Ishikawa (cell line): Measurements from ENCODE around the gene FAM120B.

ENCODE experiments used
- CEBPB ChIP-seq: IDR thresholded peaks from 2 replicates; pipeline ENCODE4 v1.6.1; 2012
- CREB1 ChIP-seq: IDR thresholded peaks from 2 replicates; pipeline ENCODE4 v1.6.1; 2012; ENCODE audit warnings: low read depth
- EGR1 ChIP-seq: IDR thresholded peaks from 2 replicates; pipeline ENCODE4 v1.6.1; 2012
- EP300 ChIP-seq: IDR thresholded peaks from 2 replicates; pipeline ENCODE4 v1.6.1; 2012; ENCODE audit warnings: borderline replicate concordance
- FOXM1 ChIP-seq: IDR thresholded peaks from 2 replicates; pipeline ENCODE4 v1.6.1; 2012; ENCODE audit warnings: low read depth, borderline replicate concordance
- NFIC ChIP-seq: IDR thresholded peaks from 2 replicates; pipeline ENCODE4 v1.6.1; 2012
- RAD21 ChIP-seq: IDR thresholded peaks from 2 replicates; pipeline ENCODE4 v1.6.1; 2012; ENCODE audit warnings: low read depth
- TAF1 ChIP-seq: IDR thresholded peaks from 2 replicates; pipeline ENCODE4 v1.6.1; 2012; ENCODE audit warnings: low read depth, mild to moderate bottlenecking
- TCF12 ChIP-seq: IDR thresholded peaks from 2 replicates; pipeline ENCODE4 v1.6.1; 2012; ENCODE audit warnings: low read depth
- TEAD4 ChIP-seq: IDR thresholded peaks from 2 replicates; pipeline ENCODE4 v1.6.1; 2012
- YY1 ChIP-seq: IDR thresholded peaks from 2 replicates; pipeline ENCODE4 v1.6.1; 2012; ENCODE audit warnings: low read depth
- ZBTB7A ChIP-seq: IDR thresholded peaks from 2 replicates; pipeline ENCODE4 v1.6.1; 2012; ENCODE audit warnings: low read depth
- TF ChIP-seq, protein P1 (sequence below): IDR thresholded peaks from 2 replicates; pipeline ENCODE4 v1.6.1; 2012
- TF ChIP-seq, protein P2 (sequence below): IDR thresholded peaks from 2 replicates; pipeline ENCODE4 v1.6.1; 2012
- TF ChIP-seq, protein P3 (sequence below): IDR thresholded peaks from 2 replicates; pipeline ENCODE4 v1.6.1; 2012; ENCODE audit warnings: low read depth, mild to moderate bottlenecking

The FAM120B gene

DNA sequence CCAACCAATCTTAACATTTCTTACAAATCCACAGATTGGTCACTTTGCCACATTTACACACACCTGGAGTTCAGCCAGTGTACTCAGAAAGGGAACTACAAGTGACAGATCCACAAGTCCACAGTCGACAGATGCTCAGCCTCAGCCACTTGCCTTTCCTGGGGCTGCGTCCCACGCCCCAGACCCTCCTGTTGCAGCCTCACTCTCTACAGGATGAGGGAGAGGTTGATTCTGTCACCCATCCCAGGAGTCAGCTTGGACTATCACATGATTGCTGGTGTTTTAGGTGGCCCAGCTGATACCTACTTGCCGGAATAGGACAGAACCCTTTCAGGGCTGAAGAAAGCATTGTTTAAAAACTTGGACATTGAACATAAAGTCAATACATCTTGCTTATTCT is 108.8 kb downstream of the FAM120B start:
- TF ChIP-seq, protein P1, sequence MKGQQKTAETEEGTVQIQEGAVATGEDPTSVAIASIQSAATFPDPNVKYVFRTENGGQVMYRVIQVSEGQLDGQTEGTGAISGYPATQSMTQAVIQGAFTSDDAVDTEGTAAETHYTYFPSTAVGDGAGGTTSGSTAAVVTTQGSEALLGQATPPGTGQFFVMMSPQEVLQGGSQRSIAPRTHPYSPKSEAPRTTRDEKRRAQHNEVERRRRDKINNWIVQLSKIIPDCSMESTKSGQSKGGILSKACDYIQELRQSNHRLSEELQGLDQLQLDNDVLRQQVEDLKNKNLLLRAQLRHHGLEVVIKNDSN = no peak
- TF ChIP-seq CREB1 (no peak), TAF1 (no peak), CEBPB (no peak), FOXM1 (no peak), TEAD4 (no peak), NFIC (no peak), EGR1 (no peak), RAD21 (no peak), ZBTB7A (no peak), TCF12 (no peak), EP300 (no peak), YY1 (no peak)
- TF ChIP-seq, protein P2, sequence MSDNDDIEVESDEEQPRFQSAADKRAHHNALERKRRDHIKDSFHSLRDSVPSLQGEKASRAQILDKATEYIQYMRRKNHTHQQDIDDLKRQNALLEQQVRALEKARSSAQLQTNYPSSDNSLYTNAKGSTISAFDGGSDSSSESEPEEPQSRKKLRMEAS = no peak

DNA sequence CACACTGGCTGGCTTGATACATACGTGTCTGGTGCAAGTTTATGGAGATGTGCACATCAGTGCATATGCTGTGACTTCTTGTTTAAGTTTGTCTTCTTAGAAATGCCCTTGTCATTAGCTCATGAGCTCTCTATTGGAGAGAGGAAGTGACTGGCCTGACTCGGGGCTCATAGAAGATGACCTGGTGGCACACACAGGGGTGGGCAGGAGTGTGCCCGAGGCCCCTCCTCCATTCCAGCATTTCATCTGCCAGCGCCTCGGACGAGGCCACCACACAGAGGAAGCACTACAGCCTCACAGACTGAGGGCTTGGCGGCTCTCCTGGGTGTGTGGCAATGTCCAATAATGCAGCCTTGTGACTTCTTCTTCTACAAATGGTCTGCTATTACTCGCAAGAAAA is 109.7 kb downstream of the FAM120B start:
- TF ChIP-seq NFIC (no peak), TAF1 (no peak), RAD21 (no peak), YY1 (no peak), TCF12 (no peak), EP300 (no peak), CREB1 (no peak), FOXM1 (no peak), CEBPB (no peak), EGR1 (no peak), TEAD4 (no peak), ZBTB7A (no peak)
- TF ChIP-seq, protein P2 = no peak
- TF ChIP-seq, protein P1 = no peak
- TF ChIP-seq, protein P3, sequence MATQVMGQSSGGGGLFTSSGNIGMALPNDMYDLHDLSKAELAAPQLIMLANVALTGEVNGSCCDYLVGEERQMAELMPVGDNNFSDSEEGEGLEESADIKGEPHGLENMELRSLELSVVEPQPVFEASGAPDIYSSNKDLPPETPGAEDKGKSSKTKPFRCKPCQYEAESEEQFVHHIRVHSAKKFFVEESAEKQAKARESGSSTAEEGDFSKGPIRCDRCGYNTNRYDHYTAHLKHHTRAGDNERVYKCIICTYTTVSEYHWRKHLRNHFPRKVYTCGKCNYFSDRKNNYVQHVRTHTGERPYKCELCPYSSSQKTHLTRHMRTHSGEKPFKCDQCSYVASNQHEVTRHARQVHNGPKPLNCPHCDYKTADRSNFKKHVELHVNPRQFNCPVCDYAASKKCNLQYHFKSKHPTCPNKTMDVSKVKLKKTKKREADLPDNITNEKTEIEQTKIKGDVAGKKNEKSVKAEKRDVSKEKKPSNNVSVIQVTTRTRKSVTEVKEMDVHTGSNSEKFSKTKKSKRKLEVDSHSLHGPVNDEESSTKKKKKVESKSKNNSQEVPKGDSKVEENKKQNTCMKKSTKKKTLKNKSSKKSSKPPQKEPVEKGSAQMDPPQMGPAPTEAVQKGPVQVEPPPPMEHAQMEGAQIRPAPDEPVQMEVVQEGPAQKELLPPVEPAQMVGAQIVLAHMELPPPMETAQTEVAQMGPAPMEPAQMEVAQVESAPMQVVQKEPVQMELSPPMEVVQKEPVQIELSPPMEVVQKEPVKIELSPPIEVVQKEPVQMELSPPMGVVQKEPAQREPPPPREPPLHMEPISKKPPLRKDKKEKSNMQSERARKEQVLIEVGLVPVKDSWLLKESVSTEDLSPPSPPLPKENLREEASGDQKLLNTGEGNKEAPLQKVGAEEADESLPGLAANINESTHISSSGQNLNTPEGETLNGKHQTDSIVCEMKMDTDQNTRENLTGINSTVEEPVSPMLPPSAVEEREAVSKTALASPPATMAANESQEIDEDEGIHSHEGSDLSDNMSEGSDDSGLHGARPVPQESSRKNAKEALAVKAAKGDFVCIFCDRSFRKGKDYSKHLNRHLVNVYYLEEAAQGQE = no peak

DNA sequence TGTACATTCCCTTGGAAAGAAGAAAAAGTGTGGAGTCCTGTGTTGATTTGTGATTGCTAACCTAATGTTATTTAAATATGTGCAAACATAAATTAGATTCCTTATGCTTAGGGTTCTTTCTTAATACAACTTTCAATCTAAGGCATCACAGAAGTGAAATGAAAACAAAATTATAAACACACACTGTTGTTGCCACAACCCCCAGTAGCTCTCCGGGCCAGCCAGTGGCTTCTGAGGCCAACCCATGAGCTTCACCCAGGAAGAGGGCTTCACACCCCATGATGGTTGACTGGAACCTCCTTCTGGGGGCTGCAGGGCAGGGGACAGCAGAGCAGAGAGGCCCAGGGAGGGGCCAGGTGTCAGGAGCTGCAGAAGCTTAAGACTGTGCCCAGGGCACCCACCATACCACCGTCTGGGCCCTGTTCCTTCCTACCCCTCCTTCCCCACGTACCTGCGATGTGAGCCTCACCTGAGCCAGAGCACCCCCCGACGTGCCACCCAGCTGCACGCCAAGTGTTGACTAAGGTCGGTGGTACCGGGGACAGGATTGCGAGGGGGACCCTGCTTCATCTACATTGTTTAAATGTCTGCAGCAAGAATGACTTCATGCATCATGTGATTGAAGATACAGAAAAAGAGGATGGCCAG is 110.5 kb downstream of the FAM120B start:
- no peak for TF ChIP-seq CEBPB

DNA sequence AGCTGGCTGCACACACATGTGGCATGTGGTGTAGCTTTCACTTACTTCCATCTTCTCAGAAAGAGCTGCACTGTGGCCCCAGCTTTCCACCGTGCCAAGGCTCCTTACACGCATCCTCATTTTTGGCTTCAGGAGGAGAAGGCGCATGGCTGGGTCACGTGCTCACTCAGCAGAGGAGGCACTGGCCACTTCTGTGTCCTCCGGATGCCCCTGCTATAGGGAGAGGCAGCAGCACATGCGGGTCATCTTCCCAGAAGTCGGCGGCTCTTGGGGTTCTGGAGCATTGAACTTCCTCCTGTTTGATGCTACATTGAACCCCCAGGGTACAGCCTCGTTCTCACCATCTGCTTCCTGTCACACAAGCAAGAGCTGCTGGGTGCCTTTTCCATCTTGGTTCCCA is 111.3 kb downstream of the FAM120B start:
- no peak for TF ChIP-seq TAF1
- TF ChIP-seq EGR1 = no peak
- no peak for TF ChIP-seq EP300
- TF ChIP-seq RAD21 = no peak
- no peak for TF ChIP-seq FOXM1
- TF ChIP-seq, protein P3 = no peak
- TF ChIP-seq CEBPB = no peak
- no peak for TF ChIP-seq TCF12
- TF ChIP-seq TEAD4 = no peak
- TF ChIP-seq CREB1 = no peak
- TF ChIP-seq, protein P1 = no peak
- TF ChIP-seq YY1 = no peak

DNA sequence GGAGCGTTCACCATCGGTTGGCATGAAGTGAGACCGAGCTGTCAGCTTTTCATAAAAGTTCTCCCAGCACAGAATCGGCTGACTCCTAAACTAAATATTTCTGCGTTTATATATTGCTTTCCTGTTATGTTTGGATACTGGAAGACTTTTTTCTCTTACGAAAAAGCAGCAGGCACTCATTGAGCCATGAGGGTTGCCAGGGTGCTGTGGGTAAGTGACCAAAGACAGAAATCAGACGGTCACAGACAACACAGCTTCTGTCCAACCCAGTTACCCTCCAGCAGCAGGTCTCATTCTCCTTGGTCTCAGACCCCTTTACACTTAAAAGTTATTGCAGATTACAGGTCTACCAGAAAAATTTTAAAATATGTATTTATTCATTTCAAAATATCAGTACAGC is 113.7 kb downstream of the FAM120B start:
- TF ChIP-seq YY1 (no peak), EGR1 (no peak), CEBPB (no peak), RAD21 (no peak), NFIC (no peak), TEAD4 (no peak), TAF1 (no peak), CREB1 (no peak), FOXM1 (no peak), ZBTB7A (no peak), EP300 (no peak), TCF12 (no peak)
- TF ChIP-seq, protein P2 = no peak
- TF ChIP-seq, protein P1 = no peak
- TF ChIP-seq, protein P3 = no peak
